Esophagus (tissue), 2 donors: Measurements from ENCODE around the gene RAB5A. TPM values are rescaled to one million over a fixed set of nuclear protein-coding genes. Genes with fewer than 3 reads are reported as not detected.
"Not testable (repeated sequence)": the region's sequence is repeated elsewhere in the genome, so short reads cannot be mapped to it uniquely, and the experiment has no call there.

Source experiments
- H3K27ac ChIP-seq, 2 donors: one replicate each; pipeline ENCODE4 v1.5.1; 2013; ENCODE audit warnings: low read depth in 2 of 2, mild to moderate bottlenecking in 2 of 2, inconsistent platforms in 1 of 2, low read length in 1 of 2, moderate library complexity in 1 of 2
- H3K27me3 ChIP-seq, 2 donors: one replicate each; pipeline ENCODE4 v1.6.1; 2013; ENCODE audit warnings: low read length in 2 of 2, control low read depth in 1 of 2, mild to moderate bottlenecking in 1 of 2; ENCODE audit not compliant: insufficient read depth in 2 of 2, control insufficient read depth in 1 of 2
- H3K36me3 ChIP-seq, 2 donors: one replicate each; pipeline ENCODE4 v1.6.1; 2013; ENCODE audit warnings: low read length in 1 of 2; ENCODE audit not compliant: control insufficient read depth in 2 of 2, insufficient read depth in 2 of 2
- H3K4me1 ChIP-seq, 2 donors: one replicate each; pipeline ENCODE4 v1.6.1; 2013; ENCODE audit warnings: low read length in 1 of 2; ENCODE audit not compliant: control insufficient read depth in 2 of 2, insufficient read depth in 2 of 2
- H3K4me3 ChIP-seq, 2 donors: one replicate each; pipeline ENCODE4 v1.5.1; 2013; ENCODE audit warnings: low read length in 2 of 2, mild to moderate bottlenecking in 2 of 2, low read depth in 1 of 2, moderate library complexity in 1 of 2
- H3K9me3 ChIP-seq, 2 donors: one replicate each; pipeline ENCODE4 v1.6.1; 2013; ENCODE audit warnings: mild to moderate bottlenecking in 2 of 2, low read depth in 1 of 2, low read length in 1 of 2, moderate library complexity in 1 of 2; ENCODE audit not compliant: control insufficient read depth in 2 of 2, insufficient read depth in 1 of 2
- WGBS, 2 donors: extraction: QIAGEN DNeasy Blood & Tissue Kit; methylation state at CpG; one replicate each; pipeline ENCODE4 v1.1.7; 2013; 5-methylcytosine and 5-hydroxymethylcytosine counted together
- polyA plus RNA-seq, 2 donors: library from polyadenylated mRNA; stranded (reverse); fragments of 200-250 nt; gene quantifications; one replicate each; pipeline ENCODE4 v1.2.3, GENCODE V29; 2013
- donor health status: healthy with polysubstance abuse.
- donor health status: Bipolar disorder and iron deficiency.

The RAB5A gene
- polyA plus RNA-seq, 2 donors, result 34.4 to 66.6 TPM

DNA sequence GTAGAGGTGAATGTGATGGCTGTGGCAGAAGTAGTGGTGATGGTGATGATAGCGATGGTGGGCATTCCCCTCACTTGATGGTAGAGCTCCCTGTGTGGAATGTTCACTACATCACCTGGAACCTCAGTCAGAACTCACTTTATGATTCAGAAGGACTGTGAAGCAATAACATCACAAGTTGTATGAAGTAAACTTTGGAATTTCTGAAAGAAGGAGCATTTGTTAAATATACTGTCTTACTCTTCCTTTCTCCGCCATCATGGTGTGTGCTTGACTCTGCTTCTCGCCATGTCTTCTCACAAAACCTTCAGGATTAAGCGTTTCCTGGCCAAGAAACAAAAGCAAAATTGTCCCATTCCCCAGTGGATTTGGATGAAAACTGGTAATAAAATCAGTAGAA, 65.3 kb downstream of the RAB5A start, which contains the start of gene PP2D1:
Gene PP2D1, minus strand, starts transcription at position 101 of the 400 bp plus-strand sequence. CDS start 192 bp downstream, outside the sequence.
- Histone ChIP-seq H3K27ac (no peak within 1 kb of the TSS), H3K9me3 (no peaks in the 10 kb centered on the region), H3K36me3 (no peaks in the 10 kb centered on the region), H3K27me3 (no peaks in the 10 kb centered on the region), H3K4me3 (no peak within 1 kb of the TSS), H3K4me1 (peaks cover 0 to 3% of the 10 kb centered on the region in 2 donors)
- WGBS, 2 donors, result 96% methylated on average over 4 of the region's 4 CpGs

DNA sequence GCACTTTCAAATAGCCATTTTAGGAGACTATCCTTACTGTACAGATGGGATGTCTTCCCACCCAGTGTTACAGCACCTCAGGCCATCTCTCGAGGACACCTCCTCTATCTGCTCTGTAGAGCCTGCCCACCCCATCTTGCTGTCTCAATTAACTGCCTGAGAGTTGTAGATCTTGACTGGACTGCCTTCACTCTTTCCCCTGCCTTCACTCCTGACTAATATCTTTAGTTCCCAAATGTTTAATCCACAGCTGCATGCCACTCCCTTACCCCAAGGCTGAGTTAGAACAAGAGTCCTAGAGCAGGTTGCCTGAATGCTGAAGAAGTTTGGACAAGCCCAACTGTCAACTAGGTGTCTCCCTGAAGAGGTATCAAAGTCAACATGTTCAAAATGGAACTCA, 66.5 kb downstream of the RAB5A start:
- WGBS, 2 donors, result 74 to 95% methylated on average over 1 of the region's 1 CpG
- H3K36me3 ChIP-seq, result no peaks in the 10 kb centered on the region
- no peaks in the 10 kb centered on the region for H3K27me3 ChIP-seq
- no peaks in the 10 kb centered on the region for H3K9me3 ChIP-seq
- no peak overlapping the region for H3K4me3 ChIP-seq
- no peak overlapping the region for H3K27ac ChIP-seq
- peaks cover 0 to 3% of the 10 kb centered on the region in 2 donors for H3K4me1 ChIP-seq

DNA sequence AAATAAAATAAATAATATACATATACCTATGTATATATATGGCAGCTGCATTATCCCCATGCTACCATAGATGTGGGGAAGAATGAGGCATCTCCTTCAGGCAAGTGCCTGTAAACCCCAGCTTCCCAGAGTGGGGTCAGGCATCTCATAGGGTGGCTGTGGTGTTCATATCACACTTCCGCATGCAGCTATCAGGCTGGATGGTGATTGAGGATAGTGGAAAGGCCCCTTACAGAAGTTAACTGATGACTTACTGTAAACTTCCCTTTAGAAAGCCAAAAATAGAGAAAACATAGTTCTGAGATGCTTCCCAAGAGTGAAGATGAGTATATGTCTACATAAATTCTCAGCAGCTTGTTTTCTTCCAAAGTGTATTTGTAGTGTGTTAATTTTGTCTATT, 68.6 kb downstream of the RAB5A start:
- Histone ChIP-seq H3K4me1 (peaks cover 0 to 3% of the 10 kb centered on the region in 2 donors), H3K4me3 (no peak overlapping the region), H3K27me3 (no peaks in the 10 kb centered on the region), H3K36me3 (no peaks in the 10 kb centered on the region), H3K9me3 (no peaks in the 10 kb centered on the region), H3K27ac (no peak overlapping the region)
- 100% methylated on average over 1 of the region's 1 CpG for WGBS, 2 donors

DNA sequence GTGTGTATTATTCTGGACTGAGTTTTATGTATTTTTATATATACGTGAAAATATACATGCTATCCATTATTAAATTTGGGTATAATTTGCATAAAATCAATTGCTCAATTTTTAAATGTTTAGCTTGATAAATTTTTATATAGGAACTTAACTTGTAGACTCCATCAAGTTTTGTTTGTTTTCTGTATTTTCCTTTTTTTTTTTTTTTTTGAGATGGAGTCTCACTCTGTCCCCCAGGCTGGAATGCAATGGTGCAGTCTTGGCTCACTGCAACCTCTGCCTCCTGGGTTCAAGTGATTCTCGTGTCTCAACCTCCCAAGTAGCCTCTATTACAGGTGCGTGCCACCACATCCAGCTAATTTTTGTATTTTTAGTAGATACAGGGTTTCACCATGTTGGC, 69.2 kb downstream of the RAB5A start:
- H3K27ac ChIP-seq, H3K4me1 ChIP-seq, H3K36me3 ChIP-seq, H3K4me3 ChIP-seq, H3K9me3 ChIP-seq, H3K27me3 ChIP-seq: not testable (repeated sequence)
- WGBS, 2 donors, result 93 to 94% methylated on average over 3 of the region's 3 CpGs

DNA sequence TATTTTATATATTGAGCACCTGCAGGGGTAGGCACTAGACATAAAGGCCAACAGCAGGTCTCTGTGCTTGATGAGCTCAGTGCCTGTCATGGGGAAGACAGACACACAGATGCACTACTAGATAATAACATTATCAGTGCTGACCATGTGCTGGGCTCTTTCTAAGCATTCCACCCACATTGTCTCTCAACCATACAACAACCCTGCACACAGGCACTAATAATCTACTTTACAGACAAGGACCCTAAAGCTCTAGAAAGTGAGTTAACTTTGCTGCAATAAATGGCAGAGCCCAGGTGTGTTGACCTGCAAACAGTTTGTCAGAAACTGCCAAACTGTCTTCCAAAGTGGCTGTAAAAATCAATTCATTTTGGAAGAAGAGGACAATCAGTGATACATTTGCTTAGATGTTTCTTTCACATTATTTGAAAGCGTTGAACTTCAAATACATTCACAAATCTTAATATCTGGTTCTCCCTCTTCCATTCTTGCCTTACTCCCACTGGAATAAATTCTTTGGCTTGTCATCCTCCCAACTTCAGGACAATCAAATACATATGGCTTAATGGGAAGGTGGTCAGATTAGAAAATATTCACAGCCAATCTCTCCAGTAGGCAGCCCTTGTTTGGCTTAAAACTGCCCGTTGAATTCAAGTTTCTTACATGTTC, 76.2 kb downstream of the RAB5A start:
- H3K4me1 ChIP-seq, result no peaks in the 10 kb centered on the region
- H3K9me3 ChIP-seq, result no peaks in the 10 kb centered on the region
- H3K27ac ChIP-seq, result peak overlapping the region in 1 of 2 donors; percentile 7
- H3K27me3 ChIP-seq, result no peaks in the 10 kb centered on the region
- H3K36me3 ChIP-seq, result no peaks in the 10 kb centered on the region
- 54 to 58% methylated on average over 2 of the region's 2 CpGs for WGBS, 2 donors
- no peak overlapping the region for H3K4me3 ChIP-seq

DNA sequence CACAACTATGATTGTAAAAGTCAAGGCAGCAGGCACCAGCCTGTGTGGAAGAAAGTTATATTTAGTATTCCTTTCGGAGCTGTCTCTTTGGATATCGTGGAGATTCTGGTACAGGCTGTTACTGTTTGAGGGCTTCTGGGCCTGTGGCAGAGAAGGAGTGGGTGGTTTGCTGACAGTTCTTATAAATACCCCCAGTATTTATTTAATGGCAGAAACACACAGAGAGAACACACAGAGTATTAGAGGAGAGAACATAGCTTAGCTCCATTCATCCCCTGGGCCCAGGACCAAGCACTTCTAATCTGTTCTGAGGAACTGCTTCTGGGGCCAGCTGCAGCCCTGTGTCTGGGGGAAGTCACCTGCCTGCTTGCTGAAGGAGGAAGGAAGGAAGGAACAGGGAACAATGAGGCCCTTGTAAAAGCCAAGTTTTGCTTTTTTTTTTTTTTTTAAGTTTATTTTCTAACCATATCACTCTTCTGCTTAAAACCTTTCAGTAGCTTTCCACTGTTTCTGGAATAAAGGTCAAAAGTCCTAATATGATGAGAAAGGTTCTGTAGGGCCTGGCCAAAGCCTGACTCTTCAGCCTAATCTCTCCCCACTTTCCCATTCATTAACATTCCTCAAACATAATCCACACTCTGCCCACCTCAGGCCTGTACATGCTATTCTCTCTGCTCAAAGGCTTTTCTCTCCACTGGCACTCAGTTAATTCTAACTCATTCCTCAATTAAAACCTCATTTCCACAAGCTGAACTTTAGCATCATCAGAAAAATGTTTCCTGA, 76.9 kb downstream of the RAB5A start:
- Histone ChIP-seq H3K4me3 (no peak overlapping the region), H3K4me1 (no peaks in the 10 kb centered on the region), H3K36me3 (no peaks in the 10 kb centered on the region), H3K27ac (peak overlapping the region; percentile 7 to 40), H3K9me3 (no peaks in the 10 kb centered on the region), H3K27me3 (no peaks in the 10 kb centered on the region)
- WGBS, 2 donors, result 33 to 35% methylated on average over 2 of the region's 2 CpGs

DNA sequence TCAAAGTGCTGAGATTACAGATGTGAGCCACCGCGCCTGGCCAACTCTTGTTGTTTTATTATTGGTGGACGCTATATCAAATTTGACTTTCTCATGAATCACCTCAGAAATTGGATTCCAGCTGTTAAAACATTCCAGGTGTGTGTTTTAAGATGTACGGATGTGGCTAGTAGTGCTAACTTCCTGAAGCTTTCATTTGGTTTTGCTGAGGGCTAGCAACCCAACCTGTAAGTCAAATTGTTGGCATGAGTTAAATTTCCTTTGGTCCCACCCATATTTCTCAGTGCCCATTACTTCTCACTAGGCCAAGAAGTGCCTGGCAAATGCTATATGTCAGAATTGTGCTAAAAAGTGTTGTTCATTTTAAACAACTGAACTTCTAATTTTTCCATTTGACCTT, 80.2 kb downstream of the RAB5A start:
- Histone ChIP-seq H3K27ac (no peak overlapping the region), H3K27me3 (no peaks in the 10 kb centered on the region), H3K36me3 (no peaks in the 10 kb centered on the region), H3K9me3 (no peaks in the 10 kb centered on the region), H3K4me1 (no peaks in the 10 kb centered on the region), H3K4me3 (no peak overlapping the region)
- 77 to 78% methylated on average over 4 of the region's 4 CpGs for WGBS, 2 donors

DNA sequence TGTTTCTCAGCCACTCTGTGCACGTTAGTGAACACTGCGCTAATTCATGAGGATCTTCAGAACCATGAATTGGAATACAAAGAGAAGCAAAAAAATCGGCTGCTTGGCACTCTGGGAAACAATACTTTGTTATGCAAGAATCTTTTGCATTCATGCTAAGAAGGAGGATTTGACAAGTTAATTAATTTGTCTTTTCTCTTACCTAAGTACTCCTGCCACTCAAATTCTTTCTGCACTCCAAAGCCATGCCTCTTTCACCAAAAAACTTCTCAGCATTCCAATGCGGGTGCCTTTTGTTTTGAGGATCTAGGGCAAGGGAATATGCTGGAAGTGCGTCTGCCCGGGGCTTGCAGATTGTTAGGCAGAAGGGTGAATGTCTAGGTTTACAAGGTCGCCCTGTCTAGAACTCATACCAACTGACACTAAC, 82.0 kb downstream of the RAB5A start:
- Histone ChIP-seq H3K27ac (no peak overlapping the region), H3K36me3 (no peaks in the 10 kb centered on the region), H3K27me3 (no peaks in the 10 kb centered on the region), H3K4me3 (no peak overlapping the region), H3K9me3 (no peaks in the 10 kb centered on the region), H3K4me1 (no peaks in the 10 kb centered on the region)
- WGBS, 2 donors, result 85 to 89% methylated on average over 7 of the region's 7 CpGs

DNA sequence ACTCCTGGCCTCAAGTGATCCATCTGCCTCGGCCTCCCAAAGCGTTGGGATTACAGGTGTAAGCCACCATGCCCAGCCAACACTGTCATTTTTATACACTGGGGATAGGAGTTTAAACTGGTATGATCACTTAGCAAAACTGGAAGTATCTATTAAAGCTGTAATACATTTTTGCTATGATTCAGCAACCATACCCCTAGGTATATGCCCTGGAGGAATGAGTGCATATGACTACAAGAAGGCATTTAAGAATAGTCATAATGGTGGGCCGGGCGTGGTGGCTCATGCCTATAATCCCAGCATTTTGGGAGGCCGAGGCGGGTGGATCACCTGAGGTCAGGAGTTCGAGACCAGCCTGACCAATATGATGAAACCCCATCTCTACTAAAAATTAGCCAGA, 85.0 kb downstream of the RAB5A start:
- not testable (repeated sequence) for H3K4me1 ChIP-seq, H3K36me3 ChIP-seq, H3K27me3 ChIP-seq, H3K4me3 ChIP-seq, H3K27ac ChIP-seq, H3K9me3 ChIP-seq
- 83 to 90% methylated on average over 7 of the region's 7 CpGs for WGBS, 2 donors
